NT2/D1 (cell line): ENCODE measurements around the gene TMEM163.

ENCODE experiments used
- SUZ12 ChIP-seq: IDR thresholded peaks from 2 replicates; pipeline ENCODE4 v1.6.1; 2011; ENCODE audit not compliant: insufficient read length, insufficient read depth; ENCODE audit errors: extremely low read depth
- YY1 ChIP-seq: IDR thresholded peaks from 2 replicates; pipeline ENCODE4 v1.6.1; 2011; ENCODE audit not compliant: insufficient read length, insufficient read depth
- ZNF274 ChIP-seq: IDR thresholded peaks from 2 replicates; pipeline ENCODE4 v1.6.1; 2011; ENCODE audit warnings: mild to moderate bottlenecking, low read depth, low read length

DNA sequence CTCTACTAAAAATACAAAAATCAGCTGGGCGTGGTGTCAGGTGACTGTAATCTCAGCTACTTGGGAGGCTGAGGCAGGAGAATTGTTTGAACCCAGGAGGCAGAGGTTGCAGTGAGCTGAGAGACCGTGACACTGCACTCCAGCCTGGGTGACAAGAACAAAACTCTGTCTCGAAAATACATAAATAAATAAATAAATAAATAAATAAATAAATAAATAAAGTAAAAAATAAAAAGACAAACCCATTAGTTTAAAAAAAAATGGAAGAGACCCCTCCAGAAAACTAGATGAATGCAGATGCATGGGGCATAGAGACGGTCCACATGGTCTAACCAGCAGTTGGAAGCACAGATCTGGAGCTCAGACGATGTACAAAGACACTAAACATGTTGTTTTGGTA, 18.1 kb downstream of the TMEM163 start:
- no peak for TF ChIP-seq YY1
- TF ChIP-seq ZNF274: no peak
- no peak for TF ChIP-seq SUZ12
